Measurements from ENCODE around the gene TNXB.
"Not testable (repeated sequence)": the region's sequence is repeated elsewhere in the genome, so short reads cannot be mapped to it uniquely, and the experiment has no call there.

TNXB gene

GRCh38 chr6:32110632-32111031 lies 1.5 kb upstream of the TNXB start:
- DNase-seq (ENCODE audit: low read depth in 2 of 2) = no peak

- no peak for DNase-seq (ENCODE audit: low read depth in 2 of 2)
Observed at GRCh38 chr6:32109765-32110160, 625 bp upstream of the TNXB start.

GRCh38 chr6:32108727-32109113 lies 418 bp downstream of the TNXB start:
- no peak for DNase-seq (ENCODE audit: low read depth in 2 of 2)

GRCh38 chr6:32108094-32108627 lies 977 bp downstream of the TNXB start:
- no peak for DNase-seq (ENCODE audit: low read depth in 2 of 2)

- DNase-seq (ENCODE audit: low read depth in 2 of 2) = no peak
Observed at GRCh38 chr6:32107406-32107805, 1.7 kb downstream of the TNXB start.

- no peak for DNase-seq (ENCODE audit: low read depth in 2 of 2)
Observed at GRCh38 chr6:32105433-32105832, 3.7 kb downstream of the TNXB start.

- DNase-seq (ENCODE audit: low read depth in 2 of 2) = no peak
Observed at GRCh38 chr6:32102255-32102654, 6.9 kb downstream of the TNXB start.

GRCh38 chr6:32100251-32100650 lies 8.9 kb downstream of the TNXB start:
- DNase-seq (ENCODE audit: low read depth in 2 of 2) = not testable (repeated sequence)

GRCh38 chr6:32097364-32097763 lies 11.8 kb downstream of the TNXB start:
- no peak for DNase-seq (ENCODE audit: low read depth in 2 of 2)

- no peak for DNase-seq (ENCODE audit: low read depth in 2 of 2)
Observed at GRCh38 chr6:32096394-32097258, 12.5 kb downstream of the TNXB start.

GRCh38 chr6:32096087-32096393 lies 13.1 kb downstream of the TNXB start:
- DNase-seq (ENCODE audit: low read depth in 2 of 2) = no peak

GRCh38 chr6:32095338-32096086 lies 13.6 kb downstream of the TNXB start:
- no peak for DNase-seq (ENCODE audit: low read depth in 2 of 2)

GRCh38 chr6:32092760-32093497 lies 16.2 kb downstream of the TNXB start:
- DNase-seq (ENCODE audit: low read depth in 2 of 2) = no peak

- no peak for DNase-seq (ENCODE audit: low read depth in 2 of 2)
Observed at GRCh38 chr6:32089082-32089828, 19.9 kb downstream of the TNXB start.

GRCh38 chr6:32088487-32089049 lies 20.6 kb downstream of the TNXB start:
- no peak for DNase-seq (ENCODE audit: low read depth in 2 of 2)

GRCh38 chr6:32087574-32088486 lies 21.3 kb downstream of the TNXB start:
- peak; percentile 42 to 57 for DNase-seq (ENCODE audit: low read depth in 2 of 2)

- no peak for DNase-seq (ENCODE audit: low read depth in 2 of 2)
Observed at GRCh38 chr6:32086661-32087573, 22.2 kb downstream of the TNXB start.

GRCh38 chr6:32085759-32086459 lies 23.2 kb downstream of the TNXB start:
- no peak for DNase-seq (ENCODE audit: low read depth in 2 of 2)

Data from stimulated activated CD8-positive, alpha-beta memory T cell treated with anti-CD3 and anti-CD28 coated beads, Interleukin-2, amount 100 ng/mL, for 1 hour (primary cell).